ENCODE results near the gene OGFOD3.

OGFOD3 gene

GRCh38 chr17:82418001-82418986, at the start of gene OGFOD3, which contains the start of gene HEXD:
Gene OGFOD3 (minus strand): TSS chr17:82418586. CDS start chr17:82418485, 101 bp downstream.
Gene HEXD (plus strand): TSS chr17:82418347. CDS start chr17:82419800, 1,453 bp downstream.
- peak; percentile 87 for DNase-seq
- H3K4me3 Mint-ChIP-seq = peak within 1 kb of the TSS; percentile 84
- no peak for TF ChIP-seq CTCF (IDR thresholded peaks at IDR 0.05)
- peaks cover 34% of the 10 kb centered on the region for H3K9me3 Mint-ChIP-seq
- H3K27ac Mint-ChIP-seq = no peak within 1 kb of the TSS
- peaks cover 21% of the 10 kb centered on the region for H3K4me1 Mint-ChIP-seq
- H3K27me3 Mint-ChIP-seq (ENCODE audit: low read depth, poor library complexity) = peaks cover 7% of the 10 kb centered on the region
- H3K36me3 Mint-ChIP-seq (ENCODE audit: low read depth) = peaks cover 44% of the 10 kb centered on the region

- peaks cover 24% of the 10 kb centered on the region for H3K4me1 Mint-ChIP-seq
- H3K4me3 Mint-ChIP-seq = no peak overlapping the region
- H3K27me3 Mint-ChIP-seq (ENCODE audit: low read depth, poor library complexity) = no peaks in the 10 kb centered on the region
- H3K9me3 Mint-ChIP-seq = peaks cover 2% of the 10 kb centered on the region
- H3K36me3 Mint-ChIP-seq (ENCODE audit: low read depth) = peaks cover 79% of the 10 kb centered on the region
- H3K27ac Mint-ChIP-seq = no peak overlapping the region
- no peak for DNase-seq
- no peak for TF ChIP-seq CTCF (IDR thresholded peaks at IDR 0.05)
These were observed 46.7 kb upstream of the OGFOD3 start for GRCh38 chr17:82465023-82465603.

- no peaks in the 10 kb centered on the region for H3K9me3 Mint-ChIP-seq
- no peak overlapping the region for H3K4me3 Mint-ChIP-seq
- peaks cover 28% of the 10 kb centered on the region for H3K4me1 Mint-ChIP-seq
- TF ChIP-seq CTCF (IDR thresholded peaks at IDR 0.05) = no peak
- no peak overlapping the region for H3K27ac Mint-ChIP-seq
- peaks cover 79% of the 10 kb centered on the region for H3K36me3 Mint-ChIP-seq (ENCODE audit: low read depth)
- no peaks in the 10 kb centered on the region for H3K27me3 Mint-ChIP-seq (ENCODE audit: low read depth, poor library complexity)
- DNase-seq = no peak
These were observed 46.2 kb upstream of the OGFOD3 start for GRCh38 chr17:82464567-82464929.

- DNase-seq = no peak
- H3K27ac Mint-ChIP-seq = peak overlapping the region; percentile 77
- H3K27me3 Mint-ChIP-seq (ENCODE audit: low read depth, poor library complexity) = no peaks in the 10 kb centered on the region
- H3K4me3 Mint-ChIP-seq = no peak overlapping the region
- H3K36me3 Mint-ChIP-seq (ENCODE audit: low read depth) = peaks cover 78% of the 10 kb centered on the region
- TF ChIP-seq CTCF (IDR thresholded peaks at IDR 0.05) = no peak
- no peaks in the 10 kb centered on the region for H3K9me3 Mint-ChIP-seq
- H3K4me1 Mint-ChIP-seq = peaks cover 33% of the 10 kb centered on the region
These were observed 45.7 kb upstream of the OGFOD3 start for GRCh38 chr17:82463925-82464566.

GRCh38 chr17:82463391-82463790, 45.0 kb upstream of the OGFOD3 start:
- Mint-ChIP-seq H3K4me1 (peaks cover 36% of the 10 kb centered on the region), H3K9me3 (no peaks in the 10 kb centered on the region), H3K36me3 (ENCODE audit: low read depth) (peaks cover 72% of the 10 kb centered on the region), H3K4me3 (peak overlapping the region; percentile 6), H3K27me3 (ENCODE audit: low read depth, poor library complexity) (no peaks in the 10 kb centered on the region), H3K27ac (peak overlapping the region; percentile 77)
- no peak for TF ChIP-seq CTCF (IDR thresholded peaks at IDR 0.05)
- DNase-seq = no peak
